OCI-M2 (cell line): ENCODE results near the gene NNMT.

Experiments
- DNase-seq: peaks from one replicate; lab custom pipeline; 2025; ENCODE audit not compliant: unreplicated experiment; lab: John Stamatoyannopoulos, UW

Gene NNMT

GRCh38 chr11:114262681-114263512, 33.3 kb upstream of the NNMT start:
- no peak for DNase-seq

GRCh38 chr11:114263513-114264170, 32.6 kb upstream of the NNMT start:
- DNase-seq = no peak

GRCh38 chr11:114264381-114264780, 31.8 kb upstream of the NNMT start:
- DNase-seq = no peak

GRCh38 chr11:114265122-114265878, 30.9 kb upstream of the NNMT start:
- DNase-seq = no peak

GRCh38 chr11:114269498-114269897, 26.7 kb upstream of the NNMT start:
- DNase-seq = no peak

GRCh38 chr11:114270531-114271270, 25.5 kb upstream of the NNMT start:
- DNase-seq = no peak

GRCh38 chr11:114271316-114271715, 24.9 kb upstream of the NNMT start:
- no peak for DNase-seq

GRCh38 chr11:114272311-114272710, 23.9 kb upstream of the NNMT start:
- no peak for DNase-seq

- no peak for DNase-seq
Observed at GRCh38 chr11:114273071-114273470, 23.1 kb upstream of the NNMT start.

GRCh38 chr11:114273890-114274635, 22.1 kb upstream of the NNMT start:
- no peak for DNase-seq

- no peak for DNase-seq
Observed at GRCh38 chr11:114274637-114275036, 21.6 kb upstream of the NNMT start.

GRCh38 chr11:114275280-114275679, 20.9 kb upstream of the NNMT start:
- no peak for DNase-seq

- DNase-seq = no peak
Observed at GRCh38 chr11:114276077-114276476, 20.1 kb upstream of the NNMT start.

GRCh38 chr11:114277637-114278341, 18.4 kb upstream of the NNMT start:
- DNase-seq = no peak

GRCh38 chr11:114278342-114279065, 17.7 kb upstream of the NNMT start:
- no peak for DNase-seq

- DNase-seq = no peak
Observed at GRCh38 chr11:114279792-114280546, 16.2 kb upstream of the NNMT start.

- no peak for DNase-seq
Observed at GRCh38 chr11:114280696-114281095, 15.5 kb upstream of the NNMT start.

- DNase-seq = no peak
Observed at GRCh38 chr11:114281388-114281956, 14.7 kb upstream of the NNMT start.
